ENCODE results near the gene METRNL.
"Not testable (repeated sequence)": the region's sequence is repeated elsewhere in the genome, so short reads cannot be mapped to it uniquely, and the experiment has no call there.

METRNL gene

GRCh38 chr17:83053021-83053681, 26.3 kb upstream of the METRNL start:
- DNase-seq: no peak

GRCh38 chr17:83053739-83054451, 25.5 kb upstream of the METRNL start:
- DNase-seq: no peak

GRCh38 chr17:83054518-83055125, 24.8 kb upstream of the METRNL start:
- DNase-seq: no peak

- DNase-seq: not testable (repeated sequence)
Measured at GRCh38 chr17:83055176-83055575, 24.2 kb upstream of the METRNL start.

- DNase-seq: peak; percentile 11
Measured at GRCh38 chr17:83055911-83056582, 23.4 kb upstream of the METRNL start.

- DNase-seq: no peak
Measured at GRCh38 chr17:83056583-83057396, 22.6 kb upstream of the METRNL start.

- DNase-seq: no peak
Measured at GRCh38 chr17:83057397-83057761, 22.0 kb upstream of the METRNL start.

- DNase-seq: no peak
Measured at GRCh38 chr17:83057793-83058265, 21.6 kb upstream of the METRNL start.

GRCh38 chr17:83058266-83058798, 21.1 kb upstream of the METRNL start:
- DNase-seq: no peak

GRCh38 chr17:83061586-83061985, 17.8 kb upstream of the METRNL start:
- no peak for DNase-seq

GRCh38 chr17:83062011-83062817, 17.2 kb upstream of the METRNL start:
- DNase-seq: no peak

- no peak for DNase-seq
Measured at GRCh38 chr17:83062818-83063671, 16.4 kb upstream of the METRNL start.

- no peak for DNase-seq
Measured at GRCh38 chr17:83064021-83064731, 15.2 kb upstream of the METRNL start.

- DNase-seq: peak; percentile 20
Measured at GRCh38 chr17:83064732-83065659, 14.4 kb upstream of the METRNL start.

- no peak for DNase-seq
Measured at GRCh38 chr17:83065660-83066542, 13.5 kb upstream of the METRNL start.

- DNase-seq: not testable (repeated sequence)
Measured at GRCh38 chr17:83066543-83066890, 12.9 kb upstream of the METRNL start.

GRCh38 chr17:83067071-83067717, 12.2 kb upstream of the METRNL start:
- no peak for DNase-seq
